A673 (cell line): ENCODE results near the gene PLD2. TPM values are rescaled to one million over a fixed set of nuclear protein-coding genes. Genes with fewer than 3 reads are reported as not detected.
"Not testable (repeated sequence)": the region's sequence is repeated elsewhere in the genome, so short reads cannot be mapped to it uniquely, and the experiment has no call there.

Experiments used
- BruUV-seq: library from RNA; stranded (reverse); fragments of 400-500 nt; replicated peaks from 2 replicates; lab custom pipeline; 2021; lab: Mats Ljungman, UMichigan
- CTCF ChIA-PET: fragments of 300-600 bp; sonication (Branson Sonifier 250); formaldehyde crosslinking; loops from one replicate; lab custom pipeline; 2022; ENCODE audit warnings: antibody characterized with exemption; lab: Charles Lee
- POLR2A ChIA-PET: fragments of 300-600 bp; sonication (Branson Sonifier 250); formaldehyde crosslinking; loops from one replicate; lab custom pipeline; 2022; ENCODE audit warnings: antibody characterized with exemption; ENCODE audit not compliant: low non-redundant PET; lab: Charles Lee
- DNase-seq: peaks from one replicate; pipeline ENCODE4 v3.0.0-alpha.2; 2015; ENCODE audit warnings: low spot score
- H3K27ac ChIP-seq: fragments of 200-600 bp; sonication (generic); 2 replicates; pipeline ENCODE4 v1.5.1; 2016; ENCODE audit warnings: mixed run types, low read depth, mild to moderate bottlenecking, mixed read lengths, antibody characterized with exemption, low read length; ENCODE audit not compliant: poor library complexity, severe bottlenecking
- H3K27me3 ChIP-seq: fragments of 200-600 bp; sonication (generic); replicated peaks from 2 replicates; pipeline ENCODE4 v1.6.1; 2017; ENCODE audit warnings: mixed run types, low read depth, mild to moderate bottlenecking, mixed read lengths, antibody characterized with exemption, low read length; ENCODE audit not compliant: insufficient read depth, poor library complexity
- H3K36me3 ChIP-seq: fragments of 200-600 bp; sonication (generic); 2 replicates; pipeline ENCODE4 v1.6.1; 2016; ENCODE audit warnings: mixed run types, mild to moderate bottlenecking, mixed read lengths, antibody characterized with exemption, low read length; ENCODE audit not compliant: insufficient read depth, poor library complexity, severe bottlenecking
- H3K4me1 ChIP-seq: fragments of 200-600 bp; sonication (generic); 2 replicates; pipeline ENCODE4 v1.6.1; 2017; ENCODE audit warnings: mixed run types, mild to moderate bottlenecking, mixed read lengths, antibody characterized with exemption, low read length; ENCODE audit not compliant: insufficient read depth, poor library complexity, severe bottlenecking
- H3K4me3 ChIP-seq: fragments of 200-600 bp; sonication (generic); 2 replicates; pipeline ENCODE4 v1.5.1; 2016; ENCODE audit warnings: low read depth, mixed run types, mild to moderate bottlenecking, mixed read lengths, low read length; ENCODE audit not compliant: poor library complexity, severe bottlenecking
- H3K9me3 ChIP-seq: fragments of 200-600 bp; sonication (generic); 2 replicates; pipeline ENCODE4 v1.6.1; 2016; ENCODE audit warnings: mixed run types, low read depth, mild to moderate bottlenecking, mixed read lengths, antibody characterized with exemption, low read length; ENCODE audit not compliant: poor library complexity, severe bottlenecking
- CTCF ChIP-seq: fragments of 300-800, 200-600 bp; sonication (generic); conservative IDR thresholded peaks from 2 replicates; pipeline ENCODE4 v1.5.1; 2017; ENCODE audit warnings: low read depth, mild to moderate bottlenecking, antibody characterized with exemption, low read length, moderate library complexity, mixed read lengths
- EZH2 ChIP-seq: fragments of 200-600 bp; sonication (generic); IDR thresholded peaks from 2 replicates; pipeline ENCODE4 v1.6.1; 2017; ENCODE audit warnings: borderline replicate concordance, low read depth, mild to moderate bottlenecking, mixed read lengths, antibody characterized with exemption, low read length; ENCODE audit not compliant: poor library complexity, severe bottlenecking
- intact Hi-C: fragments of 100-400 bp; cut with micrococcal nuclease; formaldehyde crosslinking; loops from one replicate; pipeline ENCODE4 v1.10.0; 2022; ENCODE audit not compliant: unreplicated experiment
- total RNA-seq: library from RNA; stranded (reverse); gene quantifications from 2 replicates; pipeline ENCODE4 v1.2.3, GENCODE V29; 2021

PLD2 gene
- total RNA-seq, 1 experiment from 2014 or later = 20.1 TPM

- no peaks in the 10 kb centered on the region for H3K27me3 ChIP-seq
- no TSS peak for BruUV-seq
- CTCF ChIA-PET = interaction anchor here (0.6 kb wide), 1 partner anchor 26 kb away, joined by 3 read pairs; no protein-coding TSS in a partner anchor
- no peak for DNase-seq
- no peaks in the 10 kb centered on the region for H3K9me3 ChIP-seq
- POLR2A ChIA-PET = no interaction called here
- intact Hi-C loops = no loop called here
- no peak for TF ChIP-seq CTCF
- TF ChIP-seq EZH2 = no peak
- no peak overlapping the region for H3K4me3 ChIP-seq
- peaks cover 5% of the 10 kb centered on the region for H3K4me1 ChIP-seq
- H3K27ac ChIP-seq = no peak overlapping the region
- no peaks in the 10 kb centered on the region for H3K36me3 ChIP-seq
These were observed 56.4 kb downstream of the PLD2 start for GRCh38 chr17:4863321-4863720.

DNA sequence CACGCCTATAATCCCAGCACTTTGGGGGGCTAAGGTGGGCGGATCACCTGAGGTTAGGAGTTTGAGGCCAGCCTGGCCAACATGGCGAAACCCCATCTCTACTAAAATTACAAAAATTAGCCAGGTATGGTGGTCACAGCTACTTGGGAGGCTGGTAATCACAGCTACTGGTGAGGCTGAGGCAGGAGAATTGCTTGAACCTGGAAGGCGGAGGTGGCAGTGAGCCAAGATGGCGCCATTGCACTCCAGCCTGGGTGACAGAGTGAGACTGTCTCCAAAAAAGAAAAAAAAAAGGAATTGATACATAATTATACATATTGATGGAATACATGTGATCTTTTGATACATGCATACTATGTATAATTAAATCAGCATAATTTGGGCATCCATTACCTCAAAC lies 60.6 kb downstream of the PLD2 start:
- CTCF ChIA-PET, H3K36me3 ChIP-seq, H3K4me1 ChIP-seq, DNase-seq, H3K27ac ChIP-seq, POLR2A ChIA-PET, intact Hi-C loops, H3K27me3 ChIP-seq, BruUV-seq, H3K9me3 ChIP-seq, H3K4me3 ChIP-seq: not testable (repeated sequence)

- H3K27ac ChIP-seq, H3K36me3 ChIP-seq, DNase-seq, BruUV-seq, POLR2A ChIA-PET, CTCF ChIA-PET, H3K4me1 ChIP-seq, H3K9me3 ChIP-seq, H3K27me3 ChIP-seq, intact Hi-C loops, H3K4me3 ChIP-seq: not testable (repeated sequence)
These were observed 62.4 kb downstream of the PLD2 start for GRCh38 chr17:4869058-4869998.

GRCh38 chr17:4870855-4871254 lies 63.9 kb downstream of the PLD2 start:
- ChIA-PET POLR2A (no interaction called here), CTCF (no interaction called here)
- H3K9me3 ChIP-seq = no peaks in the 10 kb centered on the region
- no peak overlapping the region for H3K27ac ChIP-seq
- H3K4me1 ChIP-seq = no peaks in the 10 kb centered on the region
- H3K4me3 ChIP-seq = no peak overlapping the region
- intact Hi-C loops = no loop called here
- BruUV-seq = no TSS peak
- TF ChIP-seq EZH2 (no peak), CTCF (no peak)
- H3K36me3 ChIP-seq = no peaks in the 10 kb centered on the region
- no peaks in the 10 kb centered on the region for H3K27me3 ChIP-seq
- no peak for DNase-seq
